ENCODE measurements around the gene ASAP3.

ASAP3 gene

GRCh38 chr1:23392125-23392855, 91.7 kb downstream of the ASAP3 start:
- Histone ChIP-seq H3K9me3 (ENCODE audit: control insufficient read depth, insufficient read depth, low read length) (no peaks in the 10 kb centered on the region), H3K27ac (ENCODE audit: low read depth, low read length) (no peak overlapping the region), H3K79me2 (ENCODE audit: control insufficient read depth, low read length) (no peaks in the 10 kb centered on the region), H3K9me2 (replicated peaks; ENCODE audit: control insufficient read depth, low read length) (no peaks in the 10 kb centered on the region), H3K4me1 (ENCODE audit: control insufficient read depth, low read length) (no peaks in the 10 kb centered on the region), H3K36me3 (ENCODE audit: control insufficient read depth, low read length) (no peaks in the 10 kb centered on the region), H3F3A (ENCODE audit: control insufficient read depth, insufficient read depth) (no peaks in the 10 kb centered on the region), H3K27me3 (ENCODE audit: control insufficient read depth, low read length) (peaks cover 10% of the 10 kb centered on the region), H3K4me3 (ENCODE audit: low read length) (no peak overlapping the region), H4K20me1 (ENCODE audit: control insufficient read depth, insufficient read depth, low read depth, low read length) (no peaks in the 10 kb centered on the region), H3K4me2 (ENCODE audit: low read length) (no peak overlapping the region)
- TF ChIP-seq CTCF (IDR thresholded peaks at IDR 0.05; ENCODE audit: low read depth, low read length, poor library complexity, severe bottlenecking), result no peak
- no peak for TF ChIP-seq EZH2phosphoT487 (IDR thresholded peaks at IDR 0.05; ENCODE audit: borderline replicate concordance, low read length)

- Histone ChIP-seq H3K79me2 (ENCODE audit: control insufficient read depth, low read length) (no peaks in the 10 kb centered on the region), H3K36me3 (ENCODE audit: control insufficient read depth, low read length) (no peaks in the 10 kb centered on the region), H3K4me3 (ENCODE audit: low read length) (no peak overlapping the region), H4K20me1 (ENCODE audit: control insufficient read depth, insufficient read depth, low read depth, low read length) (no peaks in the 10 kb centered on the region), H3K27me3 (ENCODE audit: control insufficient read depth, low read length) (peaks cover 10% of the 10 kb centered on the region), H3K9me2 (replicated peaks; ENCODE audit: control insufficient read depth, low read length) (no peaks in the 10 kb centered on the region), H3F3A (ENCODE audit: control insufficient read depth, insufficient read depth) (no peaks in the 10 kb centered on the region), H3K4me1 (ENCODE audit: control insufficient read depth, low read length) (no peaks in the 10 kb centered on the region), H3K27ac (ENCODE audit: low read depth, low read length) (no peak overlapping the region), H3K9me3 (ENCODE audit: control insufficient read depth, insufficient read depth, low read length) (no peaks in the 10 kb centered on the region), H3K4me2 (ENCODE audit: low read length) (no peak overlapping the region)
- no peak for TF ChIP-seq CTCF (IDR thresholded peaks at IDR 0.05; ENCODE audit: low read depth, low read length, poor library complexity, severe bottlenecking)
- no peak for TF ChIP-seq EZH2phosphoT487 (IDR thresholded peaks at IDR 0.05; ENCODE audit: borderline replicate concordance, low read length)
Measured at GRCh38 chr1:23389837-23390321, 94.1 kb downstream of the ASAP3 start.

GRCh38 chr1:23387494-23387893, 96.5 kb downstream of the ASAP3 start:
- Histone ChIP-seq H3K27ac (ENCODE audit: low read depth, low read length) (no peak overlapping the region), H3K9me3 (ENCODE audit: control insufficient read depth, insufficient read depth, low read length) (no peaks in the 10 kb centered on the region), H3K79me2 (ENCODE audit: control insufficient read depth, low read length) (no peaks in the 10 kb centered on the region), H3K9me2 (replicated peaks; ENCODE audit: control insufficient read depth, low read length) (no peaks in the 10 kb centered on the region), H3K4me1 (ENCODE audit: control insufficient read depth, low read length) (peaks cover 12% of the 10 kb centered on the region), H3F3A (ENCODE audit: control insufficient read depth, insufficient read depth) (no peaks in the 10 kb centered on the region), H3K4me3 (ENCODE audit: low read length) (no peak overlapping the region), H3K4me2 (ENCODE audit: low read length) (no peak overlapping the region), H4K20me1 (ENCODE audit: control insufficient read depth, insufficient read depth, low read depth, low read length) (no peaks in the 10 kb centered on the region), H3K36me3 (ENCODE audit: control insufficient read depth, low read length) (no peaks in the 10 kb centered on the region), H3K27me3 (ENCODE audit: control insufficient read depth, low read length) (peaks cover 8% of the 10 kb centered on the region)
- TF ChIP-seq EZH2phosphoT487 (IDR thresholded peaks at IDR 0.05; ENCODE audit: borderline replicate concordance, low read length), result no peak
- no peak for TF ChIP-seq CTCF (IDR thresholded peaks at IDR 0.05; ENCODE audit: low read depth, low read length, poor library complexity, severe bottlenecking)
